GM23338 (cell line): Measurements from ENCODE around the gene FAM83F. TPM values are rescaled to one million over a fixed set of nuclear protein-coding genes. Genes with fewer than 3 reads are reported as not detected.

Experiments used
- ATAC-seq: fragments of 200-7000 bp; cut with Tn5 transposase; 3 replicates; pipeline ENCODE4 v1.9.1; 2020
- DNase-seq: peaks from one replicate; pipeline ENCODE4 v3.0.0-alpha.2; 2015; ENCODE audit warnings: low spot score
- H2AFZ ChIP-seq: fragments of 200-600 bp; sonication (generic); 2 replicates; pipeline ENCODE4 v1.8.0; 2016; ENCODE audit warnings: antibody characterized with exemption, mild to moderate bottlenecking, moderate library complexity
- H3F3A ChIP-seq: fragments of 200-600 bp; sonication (generic); replicated peaks from 2 replicates; pipeline ENCODE4 v1.8.0; 2017; ENCODE audit warnings: antibody characterized with exemption, mixed run types, low read depth
- H3K27ac ChIP-seq: fragments of 200-600 bp; sonication (generic); 2 replicates; pipeline ENCODE4 v1.6.1; 2016; ENCODE audit warnings: low read depth
- H3K27me3 ChIP-seq: fragments of 200-600 bp; sonication (generic); 2 replicates; pipeline ENCODE4 v1.8.0; 2016; ENCODE audit warnings: mild to moderate bottlenecking, mixed run types, moderate library complexity; ENCODE audit not compliant: insufficient read depth
- H3K36me3 ChIP-seq: fragments of 200-600 bp; sonication (generic); 2 replicates; pipeline ENCODE4 v1.8.0; 2016; ENCODE audit warnings: mild to moderate bottlenecking; ENCODE audit not compliant: insufficient read depth
- H3K4me1 ChIP-seq: fragments of 200-600 bp; sonication (generic); 2 replicates; pipeline ENCODE4 v1.8.0; 2016; ENCODE audit warnings: mild to moderate bottlenecking, moderate library complexity; ENCODE audit not compliant: insufficient read depth
- H3K4me2 ChIP-seq: fragments of 200-600 bp; sonication (generic); 2 replicates; pipeline ENCODE4 v1.7.1; 2017; ENCODE audit warnings: mixed run types
- H3K4me3 ChIP-seq: fragments of 200-600 bp; sonication (generic); 2 replicates; pipeline ENCODE4 v1.6.1; 2016; ENCODE audit warnings: mixed run types
- H3K79me2 ChIP-seq: fragments of 200-600 bp; sonication (generic); replicated peaks from 2 replicates; pipeline ENCODE4 v1.8.0; 2017; ENCODE audit warnings: mild to moderate bottlenecking; ENCODE audit not compliant: insufficient read depth
- H3K9me2 ChIP-seq: fragments of 200-600 bp; sonication (generic); 2 replicates; pipeline ENCODE4 v1.8.0; 2017; ENCODE audit not compliant: insufficient read depth
- H4K20me1 ChIP-seq: fragments of 200-600 bp; sonication (generic); replicated peaks from 2 replicates; pipeline ENCODE4 v1.8.0; 2017; ENCODE audit warnings: mild to moderate bottlenecking; ENCODE audit not compliant: insufficient read depth
- H3K27ac Mint-ChIP-seq: 2 replicates; pipeline ENCODE4 v1.8.0; 2020; ENCODE audit warnings: inconsistent platforms, mild to moderate bottlenecking, moderate library complexity, mixed read lengths
- H3K27me3 Mint-ChIP-seq: 3 replicates; pipeline ENCODE4 v1.8.0; 2022; ENCODE audit warnings: low read depth, mild to moderate bottlenecking, moderate library complexity, mixed read lengths, inconsistent platforms; ENCODE audit not compliant: insufficient read depth, poor library complexity
- H3K36me3 Mint-ChIP-seq: 3 replicates; pipeline ENCODE4 v1.8.0; 2021; ENCODE audit warnings: low read depth, mild to moderate bottlenecking, inconsistent platforms, moderate library complexity, mixed read lengths
- H3K4me1 Mint-ChIP-seq: 3 replicates; pipeline ENCODE4 v1.8.0; 2020; ENCODE audit warnings: mild to moderate bottlenecking, inconsistent platforms, mixed read lengths
- H3K4me3 Mint-ChIP-seq: 3 replicates; pipeline ENCODE4 v1.8.0; 2021; ENCODE audit warnings: moderate library complexity, mild to moderate bottlenecking, inconsistent platforms, mixed read lengths
- H3K9me3 Mint-ChIP-seq: 3 replicates; pipeline ENCODE4 v1.8.0; 2020; ENCODE audit warnings: moderate library complexity, mild to moderate bottlenecking, inconsistent platforms, mixed read lengths
- CREB1 ChIP-seq: fragments of 250-450 bp; sonication (Bioruptor Pico); IDR thresholded peaks from 2 replicates; pipeline ENCODE4 v1.5.0; 2020; ENCODE audit warnings: low read depth, mild to moderate bottlenecking, moderate library complexity
- CTCF ChIP-seq, 2 experiments: fragments of 200-600 bp in 1 of 2; sonication (generic) in 1 of 2; conservative IDR thresholded peaks; 2 replicates each; pipeline versions ENCODE4 v1.5.1 to v1.6.1; 2016 to 2017; ENCODE audit warnings: antibody characterized with exemption in 2 of 2, low read depth in 2 of 2, mild to moderate bottlenecking in 2 of 2, moderate library complexity in 1 of 2
- EZH2phosphoT487 ChIP-seq: fragments of 200-600 bp; sonication (generic); IDR thresholded peaks from one replicate; pipeline ENCODE4 v1.8.1; 2018; ENCODE audit warnings: antibody characterized with exemption; ENCODE audit not compliant: unreplicated experiment
- JUNB ChIP-seq: IDR thresholded peaks from one replicate; pipeline ENCODE4 v1.6.1; 2016; ENCODE audit warnings: antibody characterized with exemption; ENCODE audit not compliant: unreplicated experiment
- NANOG ChIP-seq: IDR thresholded peaks from 2 replicates; pipeline ENCODE4 v1.6.1; 2016; ENCODE audit warnings: antibody characterized with exemption, borderline replicate concordance
- POLR2AphosphoS5 ChIP-seq: IDR thresholded peaks from 2 replicates; pipeline ENCODE4 v1.6.1; 2016; ENCODE audit warnings: antibody characterized with exemption, low read depth
- REST ChIP-seq: IDR thresholded peaks from one replicate; pipeline ENCODE4 v1.6.1; 2018; ENCODE audit warnings: antibody characterized with exemption; ENCODE audit not compliant: unreplicated experiment
- STAT1 ChIP-seq: IDR thresholded peaks from one replicate; pipeline ENCODE4 v1.6.1; 2016; ENCODE audit warnings: antibody characterized with exemption; ENCODE audit not compliant: unreplicated experiment
- ZNF114 ChIP-seq: fragments of 250-450 bp; sonication (Bioruptor Pico); IDR thresholded peaks from 2 replicates; pipeline ENCODE4 v1.5.0; 2020; ENCODE audit warnings: mild to moderate bottlenecking, moderate library complexity
- ZNF331 ChIP-seq: fragments of 250-450 bp; sonication (Bioruptor Pico); IDR thresholded peaks from 2 replicates; pipeline ENCODE4 v1.5.0; 2020; ENCODE audit warnings: low read depth, mild to moderate bottlenecking, moderate library complexity
- polyA plus RNA-seq: library from polyadenylated mRNA; unstranded; fragments of >200 nt; fragmentation: Nextera tagmentation; extraction: Ambion mirVana; gene quantifications from 2 replicates; pipeline ENCODE4 v1.2.1, GENCODE V29; 2016
- total RNA-seq: library from RNA; depleted of rRNA; stranded (reverse); fragments of >200 nt; shearing (Covaris generic); gene quantifications from 2 replicates; pipeline ENCODE4 v1.2.3, GENCODE V29; 2014
- TF ChIP-seq, protein P1 (sequence below): fragments of 250-450 bp; sonication (Bioruptor Pico); IDR thresholded peaks from 2 replicates; pipeline ENCODE4 v1.5.0; 2020; ENCODE audit warnings: mild to moderate bottlenecking, moderate library complexity
- TF ChIP-seq, protein P2 (sequence below): IDR thresholded peaks from 2 replicates; pipeline ENCODE4 v1.6.1; 2016; ENCODE audit warnings: antibody characterized with exemption

The FAM83F gene
- total and polyA plus RNA-seq, 2 experiments from 2014 or later, result 3.7 to 15.9 TPM

DNA sequence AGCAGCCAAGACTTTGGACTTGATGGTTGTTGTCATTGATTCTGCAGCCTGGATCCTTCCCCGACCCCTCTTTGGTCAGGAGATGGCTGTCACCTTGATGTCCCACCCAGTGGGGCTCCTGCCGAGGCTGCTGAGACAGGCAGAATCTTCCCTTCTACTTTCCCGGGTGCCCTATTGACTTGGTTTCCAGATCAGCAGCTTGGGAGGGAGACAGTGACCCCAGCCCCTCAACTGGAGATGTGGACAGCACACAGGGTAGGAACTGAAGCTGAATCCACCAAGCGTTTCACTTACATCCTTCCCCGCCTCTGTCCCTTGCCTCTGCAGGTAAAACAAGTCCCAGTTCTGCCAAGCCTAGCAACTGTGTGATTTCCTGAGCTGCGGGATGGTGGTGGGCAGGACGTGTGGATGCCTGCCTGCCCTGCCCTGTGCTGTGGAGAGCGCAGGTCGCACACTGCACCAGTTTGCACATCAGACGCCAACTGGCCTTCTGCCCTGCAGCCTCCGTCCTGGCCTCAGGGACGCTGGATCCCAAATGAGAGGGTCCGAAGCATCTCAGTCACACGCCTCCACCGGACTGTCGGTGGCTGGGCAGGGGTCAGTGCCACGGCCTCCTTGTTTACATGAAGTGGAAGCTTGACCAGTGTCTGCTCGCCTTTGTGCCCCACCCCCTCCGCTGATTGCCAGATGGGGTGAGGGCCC is 34.6 kb downstream of the FAM83F start:
- Histone ChIP-seq H3K27me3 (no peaks in the 10 kb centered on the region), H3K36me3 (no peaks in the 10 kb centered on the region), H3K9me2 (no peaks in the 10 kb centered on the region), H3K4me2 (no peak overlapping the region), H3K4me1 (peaks cover 8% of the 10 kb centered on the region; the same call in 1 of the 2 replicates), H3K79me2 (no peaks in the 10 kb centered on the region), H4K20me1 (no peaks in the 10 kb centered on the region; the same call in 1 of the 2 replicates), H3K4me3 (no peak overlapping the region), H3F3A (peaks cover 2% of the 10 kb centered on the region; the same call in 1 of the 2 replicates), H3K27ac (no peak overlapping the region), H2AFZ (no peak overlapping the region)
- H3K36me3 Mint-ChIP-seq, result peaks cover 5% of the 10 kb centered on the region; the same call in 2 of the 3 replicates
- H3K27ac Mint-ChIP-seq, result peak overlapping the region; percentile 70; the same call in 1 of the 2 replicates
- no peaks in the 10 kb centered on the region; the same call in 2 of the 3 replicates for H3K9me3 Mint-ChIP-seq
- ATAC-seq (no peak), DNase-seq (no peak)
- TF ChIP-seq CTCF (conservative IDR thresholded peaks at IDR 0.05; ENCODE audit: low read depth in 2 of 2), result no peak
- TF ChIP-seq POLR2AphosphoS5, result no peak
- TF ChIP-seq CREB1 (CRISPR knock-in tag), result no peak
- TF ChIP-seq, protein P1, sequence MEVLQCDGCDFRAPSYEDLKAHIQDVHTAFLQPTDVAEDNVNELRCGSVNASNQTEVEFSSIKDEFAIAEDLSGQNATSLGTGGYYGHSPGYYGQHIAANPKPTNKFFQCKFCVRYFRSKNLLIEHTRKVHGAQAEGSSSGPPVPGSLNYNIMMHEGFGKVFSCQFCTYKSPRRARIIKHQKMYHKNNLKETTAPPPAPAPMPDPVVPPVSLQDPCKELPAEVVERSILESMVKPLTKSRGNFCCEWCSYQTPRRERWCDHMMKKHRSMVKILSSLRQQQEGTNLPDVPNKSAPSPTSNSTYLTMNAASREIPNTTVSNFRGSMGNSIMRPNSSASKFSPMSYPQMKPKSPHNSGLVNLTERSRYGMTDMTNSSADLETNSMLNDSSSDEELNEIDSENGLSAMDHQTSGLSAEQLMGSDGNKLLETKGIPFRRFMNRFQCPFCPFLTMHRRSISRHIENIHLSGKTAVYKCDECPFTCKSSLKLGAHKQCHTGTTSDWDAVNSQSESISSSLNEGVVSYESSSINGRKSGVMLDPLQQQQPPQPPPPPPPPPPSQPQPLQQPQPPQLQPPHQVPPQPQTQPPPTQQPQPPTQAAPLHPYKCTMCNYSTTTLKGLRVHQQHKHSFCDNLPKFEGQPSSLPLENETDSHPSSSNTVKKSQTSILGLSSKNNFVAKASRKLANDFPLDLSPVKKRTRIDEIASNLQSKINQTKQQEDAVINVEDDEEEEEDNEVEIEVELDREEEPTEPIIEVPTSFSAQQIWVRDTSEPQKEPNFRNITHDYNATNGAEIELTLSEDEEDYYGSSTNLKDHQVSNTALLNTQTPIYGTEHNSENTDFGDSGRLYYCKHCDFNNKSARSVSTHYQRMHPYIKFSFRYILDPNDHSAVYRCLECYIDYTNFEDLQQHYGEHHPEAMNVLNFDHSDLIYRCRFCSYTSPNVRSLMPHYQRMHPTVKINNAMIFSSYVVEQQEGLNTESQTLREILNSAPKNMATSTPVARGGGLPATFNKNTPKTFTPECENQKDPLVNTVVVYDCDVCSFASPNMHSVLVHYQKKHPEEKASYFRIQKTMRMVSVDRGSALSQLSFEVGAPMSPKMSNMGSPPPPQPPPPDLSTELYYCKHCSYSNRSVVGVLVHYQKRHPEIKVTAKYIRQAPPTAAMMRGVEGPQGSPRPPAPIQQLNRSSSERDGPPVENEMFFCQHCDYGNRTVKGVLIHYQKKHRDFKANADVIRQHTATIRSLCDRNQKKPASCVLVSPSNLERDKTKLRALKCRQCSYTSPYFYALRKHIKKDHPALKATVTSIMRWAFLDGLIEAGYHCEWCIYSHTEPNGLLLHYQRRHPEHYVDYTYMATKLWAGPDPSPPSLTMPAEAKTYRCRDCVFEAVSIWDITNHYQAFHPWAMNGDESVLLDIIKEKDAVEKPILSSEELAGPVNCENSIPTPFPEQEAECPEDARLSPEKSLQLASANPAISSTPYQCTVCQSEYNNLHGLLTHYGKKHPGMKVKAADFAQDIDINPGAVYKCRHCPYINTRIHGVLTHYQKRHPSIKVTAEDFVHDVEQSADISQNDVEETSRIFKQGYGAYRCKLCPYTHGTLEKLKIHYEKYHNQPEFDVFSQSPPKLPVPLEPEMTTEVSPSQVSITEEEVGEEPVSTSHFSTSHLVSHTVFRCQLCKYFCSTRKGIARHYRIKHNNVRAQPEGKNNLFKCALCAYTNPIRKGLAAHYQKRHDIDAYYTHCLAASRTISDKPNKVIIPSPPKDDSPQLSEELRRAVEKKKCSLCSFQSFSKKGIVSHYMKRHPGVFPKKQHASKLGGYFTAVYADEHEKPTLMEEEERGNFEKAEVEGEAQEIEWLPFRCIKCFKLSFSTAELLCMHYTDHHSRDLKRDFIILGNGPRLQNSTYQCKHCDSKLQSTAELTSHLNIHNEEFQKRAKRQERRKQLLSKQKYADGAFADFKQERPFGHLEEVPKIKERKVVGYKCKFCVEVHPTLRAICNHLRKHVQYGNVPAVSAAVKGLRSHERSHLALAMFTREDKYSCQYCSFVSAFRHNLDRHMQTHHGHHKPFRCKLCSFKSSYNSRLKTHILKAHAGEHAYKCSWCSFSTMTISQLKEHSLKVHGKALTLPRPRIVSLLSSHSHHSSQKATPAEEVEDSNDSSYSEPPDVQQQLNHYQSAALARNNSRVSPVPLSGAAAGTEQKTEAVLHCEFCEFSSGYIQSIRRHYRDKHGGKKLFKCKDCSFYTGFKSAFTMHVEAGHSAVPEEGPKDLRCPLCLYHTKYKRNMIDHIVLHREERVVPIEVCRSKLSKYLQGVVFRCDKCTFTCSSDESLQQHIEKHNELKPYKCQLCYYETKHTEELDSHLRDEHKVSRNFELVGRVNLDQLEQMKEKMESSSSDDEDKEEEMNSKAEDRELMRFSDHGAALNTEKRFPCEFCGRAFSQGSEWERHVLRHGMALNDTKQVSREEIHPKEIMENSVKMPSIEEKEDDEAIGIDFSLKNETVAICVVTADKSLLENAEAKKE (CRISPR knock-in tag), result no peak
- no peak for TF ChIP-seq STAT1
- no peak for TF ChIP-seq NANOG
- no peak for TF ChIP-seq REST
- no peak for TF ChIP-seq ZNF331 (CRISPR knock-in tag)
- no peak for TF ChIP-seq ZNF114
- TF ChIP-seq, protein P2, sequence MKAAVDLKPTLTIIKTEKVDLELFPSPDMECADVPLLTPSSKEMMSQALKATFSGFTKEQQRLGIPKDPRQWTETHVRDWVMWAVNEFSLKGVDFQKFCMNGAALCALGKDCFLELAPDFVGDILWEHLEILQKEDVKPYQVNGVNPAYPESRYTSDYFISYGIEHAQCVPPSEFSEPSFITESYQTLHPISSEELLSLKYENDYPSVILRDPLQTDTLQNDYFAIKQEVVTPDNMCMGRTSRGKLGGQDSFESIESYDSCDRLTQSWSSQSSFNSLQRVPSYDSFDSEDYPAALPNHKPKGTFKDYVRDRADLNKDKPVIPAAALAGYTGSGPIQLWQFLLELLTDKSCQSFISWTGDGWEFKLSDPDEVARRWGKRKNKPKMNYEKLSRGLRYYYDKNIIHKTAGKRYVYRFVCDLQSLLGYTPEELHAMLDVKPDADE, result no peak
- TF ChIP-seq EZH2phosphoT487, result no peak
- no peak for TF ChIP-seq JUNB
- peaks cover 11% of the 10 kb centered on the region for H3K27me3 Mint-ChIP-seq
- H3K4me1 Mint-ChIP-seq, result peaks cover 27% of the 10 kb centered on the region
- no peak overlapping the region for H3K4me3 Mint-ChIP-seq
